OCI-M1 (cell line): ENCODE results near the gene PIBF1.
"Not testable (repeated sequence)": the region's sequence is repeated elsewhere in the genome, so short reads cannot be mapped to it uniquely, and the experiment has no call there.

ENCODE experiments used
- DNase-seq: peaks from one replicate; lab custom pipeline; 2025; lab: John Stamatoyannopoulos, UW

The PIBF1 gene, protein sequence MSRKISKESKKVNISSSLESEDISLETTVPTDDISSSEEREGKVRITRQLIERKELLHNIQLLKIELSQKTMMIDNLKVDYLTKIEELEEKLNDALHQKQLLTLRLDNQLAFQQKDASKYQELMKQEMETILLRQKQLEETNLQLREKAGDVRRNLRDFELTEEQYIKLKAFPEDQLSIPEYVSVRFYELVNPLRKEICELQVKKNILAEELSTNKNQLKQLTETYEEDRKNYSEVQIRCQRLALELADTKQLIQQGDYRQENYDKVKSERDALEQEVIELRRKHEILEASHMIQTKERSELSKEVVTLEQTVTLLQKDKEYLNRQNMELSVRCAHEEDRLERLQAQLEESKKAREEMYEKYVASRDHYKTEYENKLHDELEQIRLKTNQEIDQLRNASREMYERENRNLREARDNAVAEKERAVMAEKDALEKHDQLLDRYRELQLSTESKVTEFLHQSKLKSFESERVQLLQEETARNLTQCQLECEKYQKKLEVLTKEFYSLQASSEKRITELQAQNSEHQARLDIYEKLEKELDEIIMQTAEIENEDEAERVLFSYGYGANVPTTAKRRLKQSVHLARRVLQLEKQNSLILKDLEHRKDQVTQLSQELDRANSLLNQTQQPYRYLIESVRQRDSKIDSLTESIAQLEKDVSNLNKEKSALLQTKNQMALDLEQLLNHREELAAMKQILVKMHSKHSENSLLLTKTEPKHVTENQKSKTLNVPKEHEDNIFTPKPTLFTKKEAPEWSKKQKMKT

GRCh38 chr13:72781451-72782439, at the start of gene PIBF1, which contains the start of gene DIS3:
PIBF1 (plus strand) TSS chr13:72782133; CDS start chr13:72783470, 1,337 bp downstream.
DIS3 (minus strand) TSS chr13:72781900; CDS start chr13:72781832, 68 bp downstream.
- DNase-seq, result peak; percentile 99

DNA sequence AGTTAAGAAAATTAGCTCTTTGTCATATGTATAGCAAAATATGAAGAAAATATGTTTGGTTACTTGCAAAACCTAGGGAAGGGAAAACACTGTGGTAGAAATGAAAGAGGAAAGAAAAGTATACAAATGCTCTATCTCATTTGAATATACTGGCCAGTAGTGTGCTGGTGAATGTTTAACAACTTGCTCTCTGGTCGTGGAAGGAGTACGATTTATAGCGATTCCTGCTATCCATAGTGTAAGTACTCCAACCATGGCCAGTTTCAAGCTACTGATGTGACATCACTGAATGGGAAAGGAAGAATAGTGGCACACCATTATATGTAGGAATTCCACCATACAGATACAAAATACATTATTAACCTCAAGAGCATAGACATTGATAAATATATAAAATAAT, 44.9 kb upstream of the PIBF1 start:
- no peak for DNase-seq

DNA sequence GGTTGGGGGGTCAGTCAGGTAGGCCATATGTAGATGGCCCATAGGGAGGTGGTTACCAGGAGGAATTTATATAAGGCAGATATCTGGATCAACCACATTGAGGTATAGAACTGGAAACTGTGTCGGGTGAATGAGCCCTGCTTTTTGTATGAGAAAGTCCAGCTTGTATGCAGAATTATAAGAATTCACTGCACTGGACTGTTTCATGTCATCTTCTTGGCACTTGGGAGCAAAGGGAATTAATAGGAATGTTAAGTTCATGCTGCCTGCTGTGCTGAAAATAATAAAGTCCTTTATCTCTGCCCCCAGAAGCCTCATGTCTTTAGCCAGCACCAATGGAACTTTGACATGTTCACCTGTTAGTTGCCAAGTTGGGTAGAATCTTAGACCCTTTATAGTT, 41.9 kb upstream of the PIBF1 start:
- no peak for DNase-seq

- DNase-seq, result no peak
Measured at GRCh38 chr13:72745260-72745659, 36.7 kb upstream of the PIBF1 start.

- no peak for DNase-seq
Measured at GRCh38 chr13:72751220-72751619, 30.7 kb upstream of the PIBF1 start.

- DNase-seq, result no peak
Measured at GRCh38 chr13:72754111-72754510, 27.8 kb upstream of the PIBF1 start.

DNA sequence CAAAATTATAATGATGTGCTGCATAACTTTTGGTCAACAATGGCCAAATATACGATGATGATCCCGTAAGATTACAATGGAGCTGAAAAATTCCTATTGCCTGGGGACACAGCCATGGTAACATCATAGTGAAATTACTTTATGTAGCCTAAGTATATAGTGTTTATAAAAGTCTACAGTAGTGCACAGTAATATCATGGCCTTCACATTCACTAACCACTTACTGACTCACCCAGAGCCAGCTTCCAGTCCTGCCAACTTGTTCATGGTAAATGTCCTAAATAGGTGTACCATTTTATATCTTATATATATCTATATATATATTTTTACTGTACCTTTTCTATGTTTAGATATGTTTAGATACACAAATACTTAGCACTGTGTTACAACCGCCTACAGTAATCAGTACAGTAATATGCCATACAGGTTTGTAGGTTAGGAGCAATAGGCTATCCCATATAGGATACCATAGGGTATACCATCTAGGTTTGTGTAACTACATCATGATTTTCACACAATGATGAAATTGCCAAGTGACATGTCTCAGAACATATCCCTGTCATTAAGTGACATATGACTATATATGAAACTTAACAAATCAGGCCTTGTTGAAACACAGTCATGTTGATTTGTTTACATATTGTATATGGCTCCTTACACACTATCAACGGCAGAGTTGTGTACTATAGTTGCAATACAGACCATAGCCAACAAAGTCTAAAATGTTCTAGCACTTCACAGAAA, 24.0 kb upstream of the PIBF1 start:
- no peak for DNase-seq

GRCh38 chr13:72760189-72760588, 21.7 kb upstream of the PIBF1 start:
- DNase-seq, result no peak

DNA sequence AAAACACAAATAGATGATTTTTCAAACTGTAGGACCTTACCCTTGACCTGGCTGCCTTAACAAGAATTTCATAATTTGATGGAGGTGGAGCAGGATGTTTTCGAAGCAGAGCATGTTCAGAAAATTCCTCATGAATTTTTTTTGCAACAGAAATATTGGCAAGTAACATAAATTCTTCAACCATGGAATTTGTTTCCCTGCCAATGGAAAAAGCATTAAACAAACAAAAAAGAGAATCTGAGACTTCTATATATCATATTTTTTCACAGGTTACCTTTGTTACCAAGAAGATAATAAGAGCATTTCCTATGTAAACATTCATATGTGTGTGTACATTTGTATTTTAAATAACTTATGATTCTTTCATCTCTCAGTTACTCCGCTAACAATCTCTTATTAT, 18.5 kb upstream of the PIBF1 start:
- DNase-seq, result no peak

GRCh38 chr13:72774019-72774418, 7.9 kb upstream of the PIBF1 start:
- no peak for DNase-seq

GRCh38 chr13:72782717-72783116, 784 bp downstream of the PIBF1 start:
- peak; percentile 35 for DNase-seq

GRCh38 chr13:72784679-72785078, 2.7 kb downstream of the PIBF1 start:
- DNase-seq, result not testable (repeated sequence)

- no peak for DNase-seq
Measured at GRCh38 chr13:72788831-72789230, 6.9 kb downstream of the PIBF1 start.

DNA sequence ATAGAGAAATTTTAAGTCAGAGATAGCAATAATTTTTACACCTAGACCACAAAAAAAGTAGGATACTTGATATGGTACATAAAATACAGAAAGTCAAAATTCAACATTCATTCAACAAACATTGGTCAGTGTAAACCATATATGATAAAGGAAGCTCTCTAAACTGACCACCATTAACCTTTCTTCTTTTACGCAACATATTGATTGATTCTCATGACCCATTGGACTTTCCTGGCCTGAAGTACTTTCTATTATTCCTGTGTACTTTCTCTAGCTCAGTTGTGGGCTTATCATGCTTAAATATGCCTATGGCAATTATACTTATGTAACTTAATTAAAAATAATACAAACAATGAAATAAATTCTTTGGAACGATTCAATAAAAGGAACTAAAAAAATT, 10.7 kb downstream of the PIBF1 start:
- DNase-seq, result no peak

DNA sequence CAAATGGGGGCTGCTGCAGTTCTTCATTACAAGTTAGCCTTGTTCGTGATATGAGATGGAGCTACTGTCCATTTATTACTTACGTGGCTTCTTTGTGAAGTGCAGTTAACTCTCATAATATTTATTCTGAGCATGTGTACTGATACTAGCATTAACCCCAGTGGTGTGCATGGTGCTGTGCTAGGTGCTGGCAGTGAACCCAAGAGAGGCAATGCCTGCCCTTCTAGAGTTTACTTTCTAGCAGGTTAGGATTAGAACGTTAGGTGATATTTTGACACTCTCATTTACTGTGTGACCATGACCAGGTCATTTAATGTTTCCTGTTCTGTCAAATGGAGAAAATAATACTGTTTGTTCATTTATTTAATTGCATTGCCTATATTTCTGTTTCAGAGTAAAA, 16.9 kb downstream of the PIBF1 start:
- DNase-seq, result no peak

DNA sequence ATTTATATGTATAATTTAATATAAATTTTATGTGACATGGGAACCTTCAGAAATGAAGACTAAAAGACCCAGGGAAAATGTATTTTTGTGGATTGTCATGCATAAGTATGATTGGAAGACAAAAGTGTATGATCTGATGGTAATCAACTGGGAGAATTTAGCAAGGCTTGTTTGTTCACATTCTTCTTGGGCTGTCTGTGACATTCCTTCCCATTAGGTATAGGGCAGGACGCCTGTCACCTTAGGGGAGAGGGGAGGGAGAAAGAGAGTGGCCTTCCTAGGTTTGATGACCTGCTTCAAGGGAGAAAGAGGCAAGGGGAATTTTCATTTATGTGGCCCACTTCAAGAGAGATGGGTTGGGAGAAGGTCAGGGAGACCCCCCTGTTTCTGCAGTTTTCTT, 22.4 kb downstream of the PIBF1 start:
- DNase-seq, result no peak

DNA sequence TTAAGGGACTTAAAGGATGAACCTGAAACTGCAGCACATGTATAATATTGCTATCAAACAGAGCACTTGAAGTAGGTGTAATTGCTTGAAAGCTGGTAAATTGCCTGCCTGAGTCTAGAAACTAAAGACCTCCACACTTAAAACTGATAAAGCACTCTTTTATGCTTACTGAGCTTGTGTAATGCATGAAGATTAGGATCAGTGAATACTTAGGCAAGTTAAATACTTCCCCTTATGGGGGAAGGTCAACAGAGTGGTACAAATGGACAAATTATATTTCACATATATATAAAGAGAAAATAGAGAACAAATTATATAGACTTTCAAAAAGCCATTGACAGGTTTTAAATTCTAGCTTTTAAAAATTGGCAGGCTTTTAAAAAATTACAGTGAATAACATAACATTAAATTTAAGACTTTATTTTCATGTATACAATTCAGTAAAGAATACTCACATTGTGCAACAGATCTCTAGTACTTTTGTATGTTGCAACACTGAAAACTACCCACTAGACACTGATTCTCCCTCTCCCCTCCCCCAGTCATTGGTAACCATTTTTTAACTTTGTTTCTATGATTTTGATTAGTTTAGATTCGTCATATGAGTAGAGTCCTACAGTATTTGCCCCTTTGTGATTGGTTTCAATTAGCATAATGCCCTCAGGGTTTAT, 23.9 kb downstream of the PIBF1 start:
- DNase-seq, result peak; percentile 84

- DNase-seq, result not testable (repeated sequence)
Measured at GRCh38 chr13:72806514-72806913, 24.6 kb downstream of the PIBF1 start.

DNA sequence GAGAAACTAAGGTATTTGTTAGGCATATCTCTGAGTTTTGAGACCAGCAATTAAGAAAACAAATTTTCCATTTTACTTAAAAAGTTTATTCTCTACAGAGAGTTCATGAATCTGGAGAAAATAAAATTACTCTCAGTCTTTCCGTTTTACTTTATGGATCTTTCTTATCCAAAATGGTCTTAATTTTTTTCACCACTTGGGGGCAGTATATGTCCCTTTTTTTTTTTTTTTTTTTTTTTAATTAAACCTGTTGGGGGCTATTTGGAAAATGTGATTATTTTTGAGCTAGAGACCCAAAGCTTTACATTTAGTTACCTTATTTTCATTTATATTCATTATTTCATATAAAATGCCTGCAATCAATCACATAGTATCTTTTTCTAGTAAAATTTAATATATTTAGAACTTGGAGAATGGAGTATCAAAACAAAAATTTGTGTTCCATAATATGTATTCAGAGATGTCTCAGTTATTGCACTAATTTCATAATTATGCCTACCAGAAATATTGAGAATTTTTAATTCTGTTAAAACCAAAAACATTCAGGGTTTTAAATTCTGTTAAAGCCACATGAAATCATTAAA, 27.1 kb downstream of the PIBF1 start:
- peak; percentile 56 for DNase-seq

DNA sequence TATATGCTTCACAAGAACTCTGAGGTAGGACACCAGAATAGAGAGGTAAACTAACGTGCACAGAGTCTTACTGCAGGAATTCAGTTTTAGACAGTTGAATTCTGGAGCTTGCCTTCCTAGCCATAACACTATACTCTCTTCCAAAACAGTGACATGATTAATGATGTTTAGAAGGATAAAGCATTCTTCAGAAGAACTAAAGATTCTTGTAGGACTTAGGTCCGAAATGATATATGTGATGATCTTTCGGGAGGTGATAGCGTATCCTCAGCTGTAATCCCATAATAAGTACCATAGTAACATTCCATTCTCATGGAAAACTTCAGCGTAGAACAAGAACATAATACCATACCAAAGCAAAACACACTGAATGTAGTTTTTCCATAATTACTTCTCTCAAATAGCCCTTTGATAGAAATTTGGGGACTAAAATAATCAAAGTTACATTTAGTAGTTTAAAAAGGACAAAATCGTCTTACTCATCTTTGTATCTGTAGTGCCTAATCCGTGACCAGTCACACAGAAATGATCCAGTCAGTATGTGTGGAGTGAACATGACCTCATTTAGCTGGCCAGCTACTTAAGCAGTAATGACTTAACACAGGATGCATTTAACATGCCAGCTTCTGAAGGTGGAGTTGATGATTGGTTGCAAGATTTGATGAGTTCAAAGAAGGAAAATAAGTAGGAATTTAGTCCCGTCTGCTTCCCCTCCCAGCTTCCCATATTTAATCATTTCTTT, 38.4 kb downstream of the PIBF1 start:
- DNase-seq, result no peak
